Measurements from ENCODE around the gene SLC28A1. TPM values are rescaled to one million over a fixed set of nuclear protein-coding genes. Genes with fewer than 3 reads are reported as not detected.
A peak's percentile ranks its signal among the peaks of the same experiment; 100 is the strongest.

SLC28A1 gene
- total and polyA plus RNA-seq, 8 donors: 0.08 to 0.23 (median 0.14) TPM; not detected in 3

GRCh38 chr15:84878504-84878903 lies 6.0 kb upstream of the SLC28A1 start:
- TF ChIP-seq, protein P1, sequence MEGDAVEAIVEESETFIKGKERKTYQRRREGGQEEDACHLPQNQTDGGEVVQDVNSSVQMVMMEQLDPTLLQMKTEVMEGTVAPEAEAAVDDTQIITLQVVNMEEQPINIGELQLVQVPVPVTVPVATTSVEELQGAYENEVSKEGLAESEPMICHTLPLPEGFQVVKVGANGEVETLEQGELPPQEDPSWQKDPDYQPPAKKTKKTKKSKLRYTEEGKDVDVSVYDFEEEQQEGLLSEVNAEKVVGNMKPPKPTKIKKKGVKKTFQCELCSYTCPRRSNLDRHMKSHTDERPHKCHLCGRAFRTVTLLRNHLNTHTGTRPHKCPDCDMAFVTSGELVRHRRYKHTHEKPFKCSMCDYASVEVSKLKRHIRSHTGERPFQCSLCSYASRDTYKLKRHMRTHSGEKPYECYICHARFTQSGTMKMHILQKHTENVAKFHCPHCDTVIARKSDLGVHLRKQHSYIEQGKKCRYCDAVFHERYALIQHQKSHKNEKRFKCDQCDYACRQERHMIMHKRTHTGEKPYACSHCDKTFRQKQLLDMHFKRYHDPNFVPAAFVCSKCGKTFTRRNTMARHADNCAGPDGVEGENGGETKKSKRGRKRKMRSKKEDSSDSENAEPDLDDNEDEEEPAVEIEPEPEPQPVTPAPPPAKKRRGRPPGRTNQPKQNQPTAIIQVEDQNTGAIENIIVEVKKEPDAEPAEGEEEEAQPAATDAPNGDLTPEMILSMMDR (IDR thresholded peaks at IDR 0.05): peak; percentile 41 to 61
- peaks cover 0 to 3% of the 10 kb centered on the region in 2 donors for H3K4me1 ChIP-seq
- DNase-seq (peak; percentile 34 to 79 (median 68)), ATAC-seq (peak; percentile 92)
- no peaks in the 10 kb centered on the region for H3K27me3 ChIP-seq
- H3K36me3 ChIP-seq: no peaks in the 10 kb centered on the region
- H3K4me3 ChIP-seq: no peak overlapping the region
- no peaks in the 10 kb centered on the region for H3K9me3 ChIP-seq
- intact Hi-C loops (cut with DNase I): no loop called here
- no peak overlapping the region for H3K27ac ChIP-seq

- H3K4me3 ChIP-seq: no peak overlapping the region
- ATAC-seq (no peak), DNase-seq (no peak)
- no peaks in the 10 kb centered on the region for H3K27me3 ChIP-seq
- no peak overlapping the region for H3K27ac ChIP-seq
- intact Hi-C loops (cut with DNase I): no loop called here
- H3K4me1 ChIP-seq: no peaks in the 10 kb centered on the region
- no peaks in the 10 kb centered on the region for H3K9me3 ChIP-seq
- no peaks in the 10 kb centered on the region for H3K36me3 ChIP-seq
- TF ChIP-seq, protein P1 (IDR thresholded peaks at IDR 0.05): no peak
These were observed 5.2 kb upstream of the SLC28A1 start for GRCh38 chr15:84879088-84879780.

GRCh38 chr15:84880007-84880406 lies 4.5 kb upstream of the SLC28A1 start:
- intact Hi-C loops (cut with DNase I): no loop called here
- TF ChIP-seq, protein P1 (IDR thresholded peaks at IDR 0.05): no peak
- no peak overlapping the region for H3K27ac ChIP-seq
- H3K4me3 ChIP-seq: no peak overlapping the region
- ATAC-seq: no peak
- no peak for DNase-seq
- H3K4me1 ChIP-seq: no peaks in the 10 kb centered on the region
- H3K36me3 ChIP-seq: no peaks in the 10 kb centered on the region
- no peaks in the 10 kb centered on the region for H3K27me3 ChIP-seq
- no peaks in the 10 kb centered on the region for H3K9me3 ChIP-seq

DNA sequence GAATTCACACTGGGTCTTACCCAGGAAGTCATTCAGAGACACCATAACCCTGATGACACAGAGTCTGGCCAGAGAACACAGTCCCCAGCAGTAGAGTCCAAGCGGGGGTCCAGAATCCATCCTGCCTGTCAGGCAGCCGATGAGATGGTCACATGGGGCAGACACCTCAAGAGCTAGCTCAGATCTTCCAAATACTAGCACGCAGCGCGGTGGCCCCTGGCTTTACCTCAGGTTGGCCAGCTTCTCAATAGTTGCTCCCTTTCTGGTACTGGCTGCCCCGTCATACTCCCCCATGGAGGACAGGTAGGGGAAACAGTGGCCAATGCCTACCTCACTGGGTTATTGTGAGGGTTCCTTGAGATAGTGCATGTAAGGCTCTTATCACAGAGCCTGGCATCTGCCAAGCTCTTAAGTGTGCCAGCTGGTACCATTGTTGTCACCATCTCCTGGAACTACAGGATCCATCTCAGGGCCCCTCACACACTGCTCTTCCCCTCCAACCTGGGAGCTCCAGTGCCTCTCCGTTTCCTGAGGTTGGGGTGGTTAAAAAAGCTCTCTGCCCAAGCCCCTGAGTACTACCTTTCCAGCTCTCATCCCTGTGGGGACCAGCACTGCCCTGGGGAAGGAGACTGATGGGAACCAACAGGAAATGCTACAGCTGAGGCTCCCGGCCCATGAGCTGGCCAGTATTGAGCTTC lies 3.5 kb upstream of the SLC28A1 start:
- TF ChIP-seq, protein P1 (IDR thresholded peaks at IDR 0.05): no peak
- ATAC-seq (no peak), DNase-seq (no peak)
- Histone ChIP-seq H3K4me1 (no peaks in the 10 kb centered on the region), H3K27ac (no peak overlapping the region), H3K36me3 (no peaks in the 10 kb centered on the region), H3K9me3 (no peaks in the 10 kb centered on the region), H3K4me3 (no peak overlapping the region), H3K27me3 (no peaks in the 10 kb centered on the region)
- intact Hi-C loops (cut with DNase I): no loop called here

DNA sequence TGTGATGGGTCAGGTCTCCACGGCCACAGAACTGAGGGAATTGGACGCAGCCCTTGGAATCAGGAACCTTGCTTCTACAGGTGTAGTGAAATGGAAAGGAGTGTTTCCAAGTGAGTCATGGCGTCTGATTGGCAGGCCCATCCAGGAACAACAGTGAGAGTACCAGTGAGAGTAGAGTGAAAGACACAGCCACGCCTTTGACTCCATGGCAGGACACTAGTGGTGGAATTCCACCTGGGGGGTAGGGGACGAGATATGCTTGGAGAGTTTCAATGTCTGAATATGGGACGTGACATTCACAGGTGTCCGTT lies 3.0 kb upstream of the SLC28A1 start:
- Histone ChIP-seq H3K36me3 (no peaks in the 10 kb centered on the region), H3K27me3 (no peaks in the 10 kb centered on the region), H3K9me3 (no peaks in the 10 kb centered on the region), H3K4me1 (no peaks in the 10 kb centered on the region), H3K4me3 (no peak overlapping the region), H3K27ac (no peak overlapping the region)
- intact Hi-C loops (cut with DNase I): no loop called here
- TF ChIP-seq, protein P1 (IDR thresholded peaks at IDR 0.05): no peak
- ATAC-seq: no peak
- DNase-seq: no peak
